SKM-1 (cell line): ENCODE measurements around the gene KCNE4.

ENCODE experiments used
- DNase-seq: peaks from one replicate; lab custom pipeline; 2025; ENCODE audit not compliant: unreplicated experiment; lab: John Stamatoyannopoulos, UW

The KCNE4 gene

GRCh38 chr2:223051693-223052289 lies at the start of gene KCNE4:
TSS of gene KCNE4 (plus strand) at chr2:223052190. CDS start at chr2:223052831, 641 bp downstream.
- DNase-seq = no peak

DNA sequence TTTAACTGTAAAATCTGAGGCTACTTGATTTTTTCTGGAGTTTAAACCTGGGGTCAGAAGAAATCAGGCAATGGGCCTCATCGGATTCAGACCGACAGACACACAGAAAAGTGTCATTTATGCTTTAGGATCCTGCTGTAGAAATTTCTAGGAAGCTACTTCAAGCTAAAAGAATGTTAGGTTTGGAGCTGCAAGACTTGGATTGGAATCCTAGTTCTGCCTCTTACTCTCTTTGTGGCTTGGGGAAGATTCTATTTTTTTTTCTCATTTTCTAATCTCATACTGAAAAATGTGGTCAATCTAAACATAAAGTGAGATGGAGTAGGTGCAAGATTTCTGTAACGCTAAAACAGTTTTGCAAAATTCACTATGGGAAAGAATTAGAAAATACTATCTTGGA lies 48.8 kb upstream of the KCNE4 start:
- no peak for DNase-seq

GRCh38 chr2:223005496-223005895 lies 46.5 kb upstream of the KCNE4 start:
- no peak for DNase-seq

GRCh38 chr2:223007531-223007930 lies 44.5 kb upstream of the KCNE4 start:
- DNase-seq = no peak

DNA sequence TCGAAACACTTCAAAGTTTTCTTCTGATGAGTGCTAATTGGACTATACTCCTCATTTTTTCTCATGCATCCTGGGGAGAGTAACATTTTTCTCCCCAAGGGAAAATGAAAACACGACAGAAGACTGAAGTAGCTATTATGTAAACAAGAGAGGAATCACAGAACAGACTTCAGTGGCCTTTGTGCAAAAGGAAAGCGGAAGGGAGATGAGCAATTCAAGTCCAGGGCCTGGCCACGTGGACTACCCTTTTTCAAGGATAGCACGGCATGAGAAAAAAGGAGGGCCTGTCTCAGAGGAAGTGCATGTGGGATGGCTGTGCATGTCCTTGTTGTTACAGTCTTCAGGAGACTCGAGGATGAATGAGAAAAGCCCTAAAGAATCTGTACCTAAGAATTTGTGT lies 43.8 kb upstream of the KCNE4 start:
- no peak for DNase-seq

DNA sequence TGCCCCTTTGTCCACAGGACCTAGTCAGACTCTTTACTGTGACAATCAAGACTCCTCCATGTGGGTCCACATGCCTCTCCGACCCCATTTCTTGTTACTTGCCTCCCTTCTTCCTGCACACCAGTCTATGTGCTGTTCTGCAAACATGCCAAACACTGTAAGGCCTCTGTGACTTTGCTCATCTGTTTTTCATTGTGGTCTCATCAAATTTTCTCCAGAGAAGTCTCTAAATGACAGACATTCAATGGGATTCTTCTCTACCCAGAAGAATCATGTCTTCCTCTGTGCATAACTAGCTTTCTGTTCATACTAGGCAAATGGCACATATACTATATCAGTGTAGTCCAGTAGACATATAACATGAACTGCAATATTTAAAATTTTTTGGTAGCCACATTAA lies 43.0 kb upstream of the KCNE4 start:
- DNase-seq = no peak

DNA sequence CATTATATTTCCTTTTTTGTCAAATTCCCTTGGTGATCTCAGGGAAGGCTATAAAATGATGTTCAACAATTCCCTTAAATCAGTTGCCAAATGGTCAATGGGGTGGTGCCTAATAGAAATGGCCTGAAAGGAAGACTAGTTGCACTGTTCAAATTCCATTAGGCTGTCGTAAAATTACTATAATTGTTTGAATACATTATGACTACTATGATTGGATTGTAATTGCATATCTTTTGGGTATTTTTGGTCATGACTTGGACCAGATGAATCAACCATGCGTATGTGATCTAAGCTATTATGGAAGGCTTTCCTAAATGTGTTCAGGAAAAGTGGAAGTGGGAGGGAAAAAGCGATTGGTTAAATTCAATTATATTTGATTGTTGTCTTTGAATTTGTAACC lies 41.3 kb upstream of the KCNE4 start:
- no peak for DNase-seq

DNA sequence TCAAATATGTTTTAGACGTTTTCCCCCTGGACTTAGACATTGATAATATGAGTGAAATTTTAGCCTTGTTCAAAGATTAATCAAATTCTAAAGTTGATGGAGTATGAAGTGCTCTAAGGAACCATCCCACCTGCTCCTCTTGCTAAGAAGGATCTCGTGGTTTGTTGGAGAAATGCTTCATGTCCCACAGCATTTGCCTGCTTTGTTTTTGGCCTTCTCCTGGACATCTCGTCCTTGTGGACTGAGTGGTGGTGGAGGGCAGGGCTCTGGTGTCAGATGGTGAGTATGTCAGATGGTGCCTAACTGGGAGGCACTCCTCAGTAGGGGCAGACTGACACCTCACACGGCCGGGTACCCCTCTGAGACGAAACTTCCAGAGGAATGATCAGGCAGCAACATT lies 39.7 kb upstream of the KCNE4 start:
- no peak for DNase-seq

- no peak for DNase-seq
Observed at GRCh38 chr2:223019390-223019930, 32.5 kb upstream of the KCNE4 start.

DNA sequence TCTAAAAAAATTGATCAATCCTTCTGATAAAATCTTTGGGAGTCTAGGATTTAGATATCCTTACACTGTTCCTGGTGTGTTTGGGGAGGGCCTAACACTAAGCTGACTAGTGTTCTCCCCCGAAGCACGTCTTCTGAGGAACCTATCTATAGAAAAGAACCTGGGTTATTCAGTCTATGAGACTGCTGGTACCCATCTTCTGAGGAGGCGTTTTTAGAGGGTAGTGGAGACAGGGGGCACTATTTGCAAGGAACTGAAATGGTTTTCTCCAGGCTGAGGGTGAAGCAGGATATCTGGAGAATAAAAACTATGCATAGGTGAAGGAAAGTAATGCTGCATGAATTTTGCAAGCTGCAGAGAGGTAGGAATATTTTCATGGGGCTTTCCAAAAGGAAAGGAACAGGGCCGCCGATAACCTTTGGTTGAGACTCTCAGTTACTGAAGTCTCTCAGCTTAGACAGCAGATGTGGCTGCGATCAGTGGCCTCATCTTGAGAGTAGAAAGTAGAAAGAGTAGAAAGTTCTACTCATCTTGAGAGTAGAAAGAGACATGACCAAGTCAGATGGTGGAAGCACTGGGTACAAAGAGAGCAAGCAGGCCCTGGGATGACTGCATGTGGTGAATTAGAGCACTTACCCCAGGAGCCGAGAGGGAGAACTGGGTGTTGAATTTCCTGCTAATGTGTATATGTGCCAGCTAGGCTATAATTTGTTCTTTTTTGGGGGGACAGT lies 31.8 kb upstream of the KCNE4 start:
- no peak for DNase-seq

GRCh38 chr2:223020971-223021675 lies 30.9 kb upstream of the KCNE4 start:
- DNase-seq = no peak

DNA sequence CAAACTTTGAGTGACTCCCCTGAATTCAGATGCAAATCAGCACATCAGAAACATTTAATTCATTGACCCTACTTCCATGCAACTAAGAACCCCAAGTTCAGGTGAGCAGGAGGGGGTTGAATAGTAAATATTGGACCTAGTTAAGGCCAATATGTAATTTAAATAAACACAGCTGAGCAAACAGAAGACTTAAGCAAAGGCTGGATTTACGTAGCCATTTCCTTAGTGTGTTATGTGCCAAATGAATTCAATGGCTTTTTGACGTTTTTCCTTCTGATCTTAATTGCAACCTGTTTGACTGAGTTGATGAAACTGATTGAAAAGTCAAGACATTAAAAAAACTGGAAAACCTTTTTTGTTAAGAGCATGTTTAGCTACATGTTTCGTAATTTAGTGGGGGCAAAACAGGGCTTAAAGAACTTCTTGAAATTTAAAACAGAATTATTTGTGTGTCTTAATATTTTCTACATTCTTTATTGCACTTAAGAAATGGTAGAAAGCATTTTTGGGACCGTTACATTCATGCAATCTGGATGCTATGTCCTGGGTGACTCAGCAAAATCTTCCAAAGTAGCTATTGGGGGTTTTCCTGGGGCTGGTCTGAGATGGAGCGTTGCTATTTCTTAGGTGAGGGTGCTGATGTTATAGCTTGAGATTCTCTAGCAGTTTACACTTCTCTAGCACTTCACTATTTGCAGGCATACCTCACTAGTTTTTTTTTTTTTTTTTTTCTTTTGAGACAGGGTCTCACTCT lies 25.5 kb upstream of the KCNE4 start:
- DNase-seq = no peak

- DNase-seq = no peak
Observed at GRCh38 chr2:223027442-223027841, 24.5 kb upstream of the KCNE4 start.

DNA sequence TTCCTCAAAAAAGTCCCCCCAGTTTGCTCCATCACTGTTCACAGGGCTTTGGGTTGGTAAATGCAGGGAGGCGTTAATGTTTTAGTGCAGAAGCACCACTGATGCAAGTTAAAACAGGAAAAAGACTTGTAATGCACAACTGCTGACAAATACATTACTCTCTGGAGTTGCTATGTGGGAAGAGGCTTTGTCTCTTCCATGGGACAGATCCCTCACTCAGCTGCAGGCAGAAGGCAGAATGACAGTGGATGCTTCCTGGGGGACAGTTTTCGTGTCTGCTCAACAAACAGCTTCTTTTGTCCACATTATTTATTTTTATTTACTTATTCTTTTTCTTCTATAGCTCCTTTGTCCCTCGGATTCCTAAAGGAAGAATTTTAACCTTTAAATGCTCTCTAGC lies 22.7 kb upstream of the KCNE4 start:
- DNase-seq = no peak

DNA sequence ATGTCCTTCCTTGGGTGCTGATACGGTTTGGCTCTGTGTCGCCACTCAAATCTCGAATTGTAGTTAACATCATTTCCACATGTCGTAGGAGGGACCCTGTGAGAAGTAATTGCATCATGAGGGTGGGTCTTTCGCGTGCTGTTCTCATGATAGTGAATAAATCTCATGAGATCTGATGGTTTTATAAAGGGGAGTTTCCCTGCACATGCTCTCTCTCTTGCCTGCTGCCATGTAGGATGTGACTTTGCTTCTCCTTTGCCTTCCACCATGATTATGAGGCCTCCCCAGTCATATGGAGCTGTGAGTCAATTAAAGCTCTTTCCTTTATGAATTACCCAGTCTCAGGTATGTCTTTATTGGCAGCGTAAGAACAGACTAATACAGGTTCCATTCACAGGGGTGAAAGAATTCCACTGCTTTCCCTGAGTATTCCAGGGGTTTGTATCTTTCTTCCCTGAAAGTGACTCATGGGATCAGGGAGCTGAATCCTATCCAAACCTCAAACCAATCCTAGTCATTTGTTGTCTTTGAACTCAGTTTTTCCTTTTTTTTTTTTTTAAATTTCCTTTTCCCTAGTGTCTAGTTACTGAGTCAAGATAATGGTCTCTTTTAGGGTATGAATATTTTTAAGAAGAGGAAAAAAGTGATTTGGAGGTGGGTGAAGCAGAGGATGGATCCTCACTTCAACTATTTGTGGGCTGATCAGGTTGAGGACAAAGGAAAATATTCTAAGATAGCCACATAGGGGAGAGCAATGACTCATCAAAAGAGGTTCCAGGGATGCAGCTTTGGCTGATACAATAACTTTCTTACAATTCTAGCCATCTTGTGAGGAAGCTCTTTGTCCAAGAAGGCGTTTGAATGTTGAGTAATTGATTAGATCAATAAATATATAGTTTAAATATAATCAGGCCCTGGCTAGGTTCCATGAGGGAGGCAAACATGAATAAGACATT lies 19.5 kb upstream of the KCNE4 start:
- DNase-seq = no peak

DNA sequence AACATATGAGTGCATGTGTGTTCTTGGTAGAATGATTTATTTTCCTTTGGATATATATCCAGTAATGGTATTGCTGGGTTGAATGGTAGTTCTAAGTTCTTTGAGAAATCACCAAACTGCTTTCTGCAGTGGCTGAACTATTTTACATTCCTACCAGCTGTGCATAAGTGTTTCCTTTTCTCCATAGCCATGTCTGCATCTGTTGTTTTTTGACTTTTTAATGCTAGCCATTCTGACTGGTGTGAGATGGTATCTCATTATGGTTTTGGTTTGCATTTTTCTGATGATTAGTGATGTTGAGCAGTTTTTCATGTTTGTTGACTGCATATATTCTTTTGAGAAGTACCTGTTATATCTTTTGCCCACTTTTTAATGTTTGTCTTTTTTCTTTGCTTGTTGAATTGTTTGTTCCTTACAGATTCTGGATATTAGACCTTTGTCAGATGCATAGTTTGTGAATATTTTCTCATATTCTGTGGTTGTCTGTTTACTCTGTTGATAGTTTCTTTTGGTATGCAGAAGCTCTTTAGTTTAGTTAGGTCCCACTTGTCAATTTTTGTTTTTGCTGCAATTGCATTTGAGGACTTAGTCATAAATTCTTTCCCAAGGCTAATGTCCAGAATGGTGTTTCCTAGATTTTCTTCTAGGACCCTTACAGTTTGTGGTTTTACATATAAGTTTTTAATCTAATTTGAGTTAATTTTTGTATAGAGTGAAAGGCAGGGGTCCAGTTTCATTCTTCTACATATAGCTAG lies 17.6 kb upstream of the KCNE4 start:
- no peak for DNase-seq

GRCh38 chr2:223036790-223037444 lies 15.1 kb upstream of the KCNE4 start:
- no peak for DNase-seq

DNA sequence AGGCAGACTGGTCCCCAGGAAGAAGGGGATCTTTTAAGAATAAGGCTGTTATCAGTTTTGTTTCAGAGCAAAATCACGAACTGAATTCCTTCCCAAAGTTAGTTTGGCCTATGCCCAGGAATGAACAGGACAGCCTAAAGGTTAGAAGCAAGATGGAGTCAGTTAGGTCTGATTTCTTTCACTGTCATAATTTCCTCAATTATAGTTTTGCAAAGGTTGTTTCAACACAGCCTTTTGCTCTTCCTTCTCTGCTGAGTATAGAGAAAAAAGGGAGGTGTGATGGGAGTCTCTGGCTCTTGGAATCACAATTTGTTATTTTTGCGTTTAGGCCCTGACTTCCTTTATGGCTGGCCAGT lies 14.6 kb upstream of the KCNE4 start:
- DNase-seq = no peak

DNA sequence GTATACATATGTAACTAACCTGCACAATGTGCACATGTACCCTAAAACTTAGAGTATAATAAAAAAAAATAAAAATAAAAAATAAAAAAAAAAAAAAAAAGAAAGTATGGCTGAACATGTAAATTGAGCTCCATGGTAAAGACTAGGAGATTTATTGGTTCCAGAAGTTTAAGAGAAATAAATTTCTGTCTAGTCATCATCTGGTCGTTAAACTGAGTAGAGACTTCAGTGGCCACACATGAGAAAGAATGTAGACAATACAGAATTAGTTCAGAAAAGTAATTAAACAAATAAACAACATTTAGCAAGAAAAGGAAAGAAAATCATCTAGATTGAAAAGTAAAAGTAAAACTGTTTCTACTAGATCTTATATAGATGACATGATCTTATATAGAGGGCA lies 12.4 kb upstream of the KCNE4 start:
- DNase-seq = no peak
